Adrenal gland (tissue), 5 donors: ENCODE measurements around the gene SUPT7L.

ENCODE experiments used
- CTCF ChIP-seq, 6 experiments: fragments of 450-650 bp in 4 of 6; fragments of 200-600 bp in 2 of 6; sonication (generic) in 1 of 6; IDR thresholded peaks; 1 replicate in 5 of 6; 2 replicates in 1 of 6; pipeline versions ENCODE4 v1.5.1 to v1.8.0; 2016 to 2021; ENCODE audit warnings: antibody characterized with exemption in 6 of 6, mild to moderate bottlenecking in 2 of 6, moderate library complexity in 1 of 6
- POLR2A ChIP-seq, 2 donors: fragments of 450-650 bp; IDR thresholded peaks; one replicate each; pipeline ENCODE4 v1.6.1; 2017; ENCODE audit warnings: antibody characterized with exemption in 2 of 2, mild to moderate bottlenecking in 2 of 2, moderate library complexity in 1 of 2
- donor health status: DM: no; HTN: no; CAD: no.

- no peak for TF ChIP-seq CTCF (IDR thresholded peaks at IDR 0.05)
- no peak for TF ChIP-seq POLR2A (IDR thresholded peaks at IDR 0.05)
These were observed 48.1 kb downstream of the SUPT7L start for GRCh38 chr2:27615316-27615715.
